Liver (tissue), 3 donors: Measurements from ENCODE around the gene IQCM.

ENCODE experiments used
- GABPA ChIP-seq, 2 donors: IDR thresholded peaks in 1 of 2; conservative IDR thresholded peaks in 1 of 2; 2 replicates each; pipeline ENCODE4 v1.6.1; 2016; ENCODE audit warnings: antibody characterized with exemption in 2 of 2, mild to moderate bottlenecking in 1 of 2, moderate library complexity in 1 of 2
- HNF4A ChIP-seq, 2 donors: conservative IDR thresholded peaks; 2 replicates each; pipeline ENCODE4 v1.6.1; 2016; ENCODE audit warnings: antibody characterized with exemption in 2 of 2, mild to moderate bottlenecking in 2 of 2
- JUND ChIP-seq, 2 donors: IDR thresholded peaks; 2 replicates each; pipeline ENCODE4 v1.6.1; 2016; ENCODE audit warnings: antibody characterized with exemption in 2 of 2
- RAD21 ChIP-seq, 2 donors: IDR thresholded peaks; 2 replicates each; pipeline ENCODE4 v1.6.1; 2016; ENCODE audit warnings: antibody characterized with exemption in 2 of 2, mild to moderate bottlenecking in 2 of 2
- REST ChIP-seq: IDR thresholded peaks from 2 replicates; pipeline ENCODE4 v1.6.1; 2016; ENCODE audit warnings: antibody characterized with exemption, mild to moderate bottlenecking
- SP1 ChIP-seq: IDR thresholded peaks from 2 replicates; pipeline ENCODE4 v1.6.1; 2018; ENCODE audit warnings: antibody characterized with exemption, mild to moderate bottlenecking
- TAF1 ChIP-seq: conservative IDR thresholded peaks from 2 replicates; pipeline ENCODE4 v1.6.1; 2016; ENCODE audit warnings: antibody characterized with exemption, mild to moderate bottlenecking
- YY1 ChIP-seq: IDR thresholded peaks from 2 replicates; pipeline ENCODE4 v1.6.1; 2016; ENCODE audit warnings: antibody characterized with exemption, mild to moderate bottlenecking
- ZBTB33 ChIP-seq: IDR thresholded peaks from 2 replicates; pipeline ENCODE4 v1.6.1; 2016; ENCODE audit warnings: antibody characterized with exemption
- TF ChIP-seq, protein P1 (sequence below): fragments of 150-350 bp; IDR thresholded peaks from 2 replicates; pipeline ENCODE4 v1.5.1; 2017; ENCODE audit warnings: improper control_type of control experiment, low read depth, low read length; ENCODE audit not compliant: missing input control
- TF ChIP-seq, protein P2 (sequence below): IDR thresholded peaks from 2 replicates; pipeline ENCODE4 v1.6.1; 2016; ENCODE audit warnings: antibody characterized with exemption
- TF ChIP-seq, protein P3 (sequence below): IDR thresholded peaks from 2 replicates; pipeline ENCODE4 v1.6.1; 2016; ENCODE audit warnings: antibody characterized with exemption
- donor health status: healthy.
- donor health status: healthy.

DNA sequence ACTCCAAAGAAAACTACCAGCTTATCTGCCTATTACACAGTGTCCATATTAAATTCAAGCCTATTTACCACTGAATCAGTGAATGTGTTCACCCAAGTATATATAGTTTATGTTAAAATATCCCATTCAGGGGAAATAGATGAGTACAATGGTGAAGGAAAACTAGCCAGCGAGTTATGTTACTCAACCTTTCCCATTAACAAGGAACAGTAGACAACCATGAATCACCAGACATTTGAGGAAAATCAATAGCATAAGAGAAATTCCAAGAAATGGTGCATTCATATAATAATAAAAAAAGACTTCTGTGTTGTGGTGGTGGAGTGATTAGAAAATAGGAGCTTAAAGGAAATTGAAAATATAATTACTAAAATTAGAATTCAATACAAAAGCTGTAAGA is 21.3 kb downstream of the IQCM start:
- TF ChIP-seq, protein P1, sequence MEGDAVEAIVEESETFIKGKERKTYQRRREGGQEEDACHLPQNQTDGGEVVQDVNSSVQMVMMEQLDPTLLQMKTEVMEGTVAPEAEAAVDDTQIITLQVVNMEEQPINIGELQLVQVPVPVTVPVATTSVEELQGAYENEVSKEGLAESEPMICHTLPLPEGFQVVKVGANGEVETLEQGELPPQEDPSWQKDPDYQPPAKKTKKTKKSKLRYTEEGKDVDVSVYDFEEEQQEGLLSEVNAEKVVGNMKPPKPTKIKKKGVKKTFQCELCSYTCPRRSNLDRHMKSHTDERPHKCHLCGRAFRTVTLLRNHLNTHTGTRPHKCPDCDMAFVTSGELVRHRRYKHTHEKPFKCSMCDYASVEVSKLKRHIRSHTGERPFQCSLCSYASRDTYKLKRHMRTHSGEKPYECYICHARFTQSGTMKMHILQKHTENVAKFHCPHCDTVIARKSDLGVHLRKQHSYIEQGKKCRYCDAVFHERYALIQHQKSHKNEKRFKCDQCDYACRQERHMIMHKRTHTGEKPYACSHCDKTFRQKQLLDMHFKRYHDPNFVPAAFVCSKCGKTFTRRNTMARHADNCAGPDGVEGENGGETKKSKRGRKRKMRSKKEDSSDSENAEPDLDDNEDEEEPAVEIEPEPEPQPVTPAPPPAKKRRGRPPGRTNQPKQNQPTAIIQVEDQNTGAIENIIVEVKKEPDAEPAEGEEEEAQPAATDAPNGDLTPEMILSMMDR = no peak
- TF ChIP-seq SP1 (no peak), YY1 (no peak), REST (no peak), TAF1 (no peak), JUND (IDR thresholded peaks at IDR 0.05) (no peak), HNF4A (conservative IDR thresholded peaks at IDR 0.05) (no peak), GABPA (IDR thresholded peaks at IDR 0.05 in 1 of 2, conservative IDR thresholded peaks at IDR 0.05 in 1 of 2) (no peak), RAD21 (IDR thresholded peaks at IDR 0.05) (no peak), ZBTB33 (no peak)
- TF ChIP-seq, protein P2, sequence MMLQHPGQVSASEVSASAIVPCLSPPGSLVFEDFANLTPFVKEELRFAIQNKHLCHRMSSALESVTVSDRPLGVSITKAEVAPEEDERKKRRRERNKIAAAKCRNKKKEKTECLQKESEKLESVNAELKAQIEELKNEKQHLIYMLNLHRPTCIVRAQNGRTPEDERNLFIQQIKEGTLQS = no peak
- TF ChIP-seq, protein P3, sequence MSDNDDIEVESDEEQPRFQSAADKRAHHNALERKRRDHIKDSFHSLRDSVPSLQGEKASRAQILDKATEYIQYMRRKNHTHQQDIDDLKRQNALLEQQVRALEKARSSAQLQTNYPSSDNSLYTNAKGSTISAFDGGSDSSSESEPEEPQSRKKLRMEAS = no peak
